Measurements from ENCODE around the gene SLC25A10.

DNA sequence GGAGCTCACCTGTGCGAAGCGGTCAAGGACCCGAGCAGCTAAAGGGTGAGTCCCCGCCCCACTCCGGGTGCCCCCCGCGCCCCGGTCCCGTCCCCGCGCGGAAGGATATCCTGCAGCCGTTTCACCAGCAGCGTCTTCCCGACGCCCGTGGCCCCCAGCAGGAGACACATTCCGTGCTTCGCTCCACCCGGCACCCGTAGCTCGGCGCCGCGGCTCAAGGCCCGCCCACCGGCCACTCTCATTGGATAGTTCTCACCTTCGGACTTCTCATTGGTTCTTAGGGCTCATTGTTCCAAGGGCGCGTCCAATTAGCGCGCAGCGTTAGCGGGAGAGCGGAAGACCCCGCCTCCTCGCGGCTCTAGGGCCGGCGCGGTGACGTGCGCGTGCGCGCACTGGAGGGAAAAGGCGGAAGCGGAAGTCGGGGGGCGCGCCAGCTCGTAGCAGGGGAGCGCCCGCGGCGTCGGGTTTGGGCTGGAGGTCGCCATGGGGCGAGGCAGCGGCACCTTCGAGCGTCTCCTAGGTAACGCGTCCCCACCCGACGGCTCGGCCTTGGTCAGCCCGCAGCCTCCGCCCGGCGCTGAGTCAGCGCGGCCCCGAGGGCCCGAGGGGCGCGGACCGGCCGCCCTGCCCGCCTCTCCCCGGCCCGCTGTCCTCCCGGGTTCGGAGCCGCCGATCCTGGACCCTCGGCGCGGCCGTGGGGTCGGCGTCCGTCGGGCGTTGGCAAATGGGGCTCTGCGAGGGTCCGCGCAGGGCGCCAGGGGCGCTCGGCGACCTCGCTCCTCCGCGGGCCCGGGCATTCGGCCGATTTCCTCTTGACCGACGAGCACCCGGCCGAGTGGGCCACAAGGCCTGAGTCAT lies 28.3 kb upstream of the SLC25A10 start, which contains the start of the genes ARL16 and HGS:
- peak; percentile 60 for TF ChIP-seq MYC (IDR thresholded peaks at IDR 0.05; ENCODE audit: low read depth, low read length)
- TF ChIP-seq, protein P1, sequence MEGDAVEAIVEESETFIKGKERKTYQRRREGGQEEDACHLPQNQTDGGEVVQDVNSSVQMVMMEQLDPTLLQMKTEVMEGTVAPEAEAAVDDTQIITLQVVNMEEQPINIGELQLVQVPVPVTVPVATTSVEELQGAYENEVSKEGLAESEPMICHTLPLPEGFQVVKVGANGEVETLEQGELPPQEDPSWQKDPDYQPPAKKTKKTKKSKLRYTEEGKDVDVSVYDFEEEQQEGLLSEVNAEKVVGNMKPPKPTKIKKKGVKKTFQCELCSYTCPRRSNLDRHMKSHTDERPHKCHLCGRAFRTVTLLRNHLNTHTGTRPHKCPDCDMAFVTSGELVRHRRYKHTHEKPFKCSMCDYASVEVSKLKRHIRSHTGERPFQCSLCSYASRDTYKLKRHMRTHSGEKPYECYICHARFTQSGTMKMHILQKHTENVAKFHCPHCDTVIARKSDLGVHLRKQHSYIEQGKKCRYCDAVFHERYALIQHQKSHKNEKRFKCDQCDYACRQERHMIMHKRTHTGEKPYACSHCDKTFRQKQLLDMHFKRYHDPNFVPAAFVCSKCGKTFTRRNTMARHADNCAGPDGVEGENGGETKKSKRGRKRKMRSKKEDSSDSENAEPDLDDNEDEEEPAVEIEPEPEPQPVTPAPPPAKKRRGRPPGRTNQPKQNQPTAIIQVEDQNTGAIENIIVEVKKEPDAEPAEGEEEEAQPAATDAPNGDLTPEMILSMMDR (IDR thresholded peaks at IDR 0.05; ENCODE audit: extremely low read depth in 1 of 2, insufficient read depth in 1 of 2, low read depth in 1 of 2, low read length in 2 of 2): no peak
